Neuronal stem cell (in vitro differentiated cells): ENCODE measurements around the gene KRT85.

Source experiments
- DNase-seq: peaks from one replicate; pipeline ENCODE4 v3.0.0-alpha.2; 2013; ENCODE audit warnings: low spot score
- H2AFZ ChIP-seq: one replicate; pipeline ENCODE4 v1.6.1; 2013; ENCODE audit warnings: mild to moderate bottlenecking, low read length, inconsistent platforms
- H2AK5ac ChIP-seq: 2 replicates; pipeline ENCODE4 v1.6.1; 2013; ENCODE audit warnings: low read depth, mild to moderate bottlenecking, inconsistent platforms, low read length, moderate library complexity, mixed read lengths
- H2BK120ac ChIP-seq: 2 replicates; pipeline ENCODE4 v1.6.1; 2013; ENCODE audit warnings: low read depth, mild to moderate bottlenecking, inconsistent platforms, low read length, moderate library complexity, mixed read lengths
- H2BK12ac ChIP-seq: one replicate; pipeline ENCODE4 v1.6.1; 2013; ENCODE audit warnings: low read length, inconsistent platforms
- H2BK15ac ChIP-seq: 2 replicates; pipeline ENCODE4 v1.6.1; 2013; ENCODE audit warnings: mild to moderate bottlenecking, low read length, inconsistent platforms, mixed read lengths
- H2BK5ac ChIP-seq: one replicate; pipeline ENCODE4 v1.6.1; 2013; ENCODE audit warnings: inconsistent platforms, mild to moderate bottlenecking, low read length, moderate library complexity
- H3K14ac ChIP-seq: one replicate; pipeline ENCODE4 v1.6.1; 2013; ENCODE audit warnings: low read length, inconsistent platforms
- H3K18ac ChIP-seq: 2 replicates; pipeline ENCODE4 v1.6.1; 2013; ENCODE audit warnings: low read length, inconsistent platforms
- H3K23ac ChIP-seq: 2 replicates; pipeline ENCODE4 v1.6.1; 2013; ENCODE audit warnings: low read depth, mild to moderate bottlenecking, mixed read lengths, low read length, inconsistent platforms; ENCODE audit not compliant: poor library complexity
- H3K27ac ChIP-seq: replicated peaks from 3 replicates; pipeline ENCODE4 v1.5.1; 2013; ENCODE audit warnings: low read length, inconsistent platforms
- H3K27me3 ChIP-seq, 3 experiments: 2 replicates each; pipeline ENCODE4 v1.6.1; 2013; ENCODE audit warnings: low read length in 3 of 3, mild to moderate bottlenecking in 2 of 3, inconsistent platforms in 1 of 3, low read depth in 1 of 3, mixed read lengths in 1 of 3, moderate library complexity in 1 of 3; ENCODE audit not compliant: control insufficient read depth in 3 of 3, insufficient read depth in 3 of 3
- H3K36me3 ChIP-seq, 2 donors: replicated peaks in 1 of 2; 2 replicates each; pipeline ENCODE4 v1.6.1; 2013; ENCODE audit warnings: low read length in 2 of 2; ENCODE audit not compliant: control insufficient read depth in 2 of 2, insufficient read depth in 2 of 2
- H3K4ac ChIP-seq: 2 replicates; pipeline ENCODE4 v1.6.1; 2013; ENCODE audit warnings: inconsistent platforms, mild to moderate bottlenecking, low read length, moderate library complexity
- H3K4me1 ChIP-seq, 2 donors: 1 replicate in 1 of 2; 2 replicates in 1 of 2; pipeline ENCODE4 v1.6.1; 2013; ENCODE audit warnings: low read length in 2 of 2, low read depth in 1 of 2; ENCODE audit not compliant: control insufficient read depth in 2 of 2, insufficient read depth in 1 of 2
- H3K4me2 ChIP-seq: one replicate; pipeline ENCODE4 v1.6.1; 2013; ENCODE audit warnings: mild to moderate bottlenecking, low read length, inconsistent platforms; ENCODE audit not compliant: insufficient read depth, poor library complexity, severe bottlenecking
- H3K4me3 ChIP-seq, 2 donors: 2 replicates each; pipeline ENCODE4 v1.5.1; 2013; ENCODE audit warnings: low read length in 2 of 2, mild to moderate bottlenecking in 2 of 2, inconsistent platforms in 1 of 2, moderate library complexity in 1 of 2
- H3K79me1 ChIP-seq: one replicate; pipeline ENCODE4 v1.6.1; 2013; ENCODE audit warnings: low read depth, mild to moderate bottlenecking, inconsistent platforms, low read length, moderate library complexity
- H3K9ac ChIP-seq: one replicate; pipeline ENCODE4 v1.6.1; 2013; ENCODE audit warnings: mild to moderate bottlenecking, low read depth, low read length, inconsistent platforms; ENCODE audit not compliant: poor library complexity
- H3K9me3 ChIP-seq, 2 donors: replicated peaks in 1 of 2; 2 replicates each; pipeline versions ENCODE3 to v1.6.1; 2013; ENCODE audit warnings: low read length in 2 of 2, mild to moderate bottlenecking in 2 of 2, inconsistent platforms in 1 of 2, low read depth in 1 of 2, mixed read lengths in 1 of 2, moderate library complexity in 1 of 2; ENCODE audit not compliant: control insufficient read depth in 2 of 2, insufficient read depth in 1 of 2
- H4K8ac ChIP-seq: one replicate; pipeline ENCODE4 v1.6.1; 2013; ENCODE audit warnings: low read depth, mild to moderate bottlenecking, inconsistent platforms, low read length, moderate library complexity
- H4K91ac ChIP-seq: one replicate; pipeline ENCODE4 v1.6.1; 2013; ENCODE audit warnings: low read length, low read depth, mild to moderate bottlenecking, inconsistent platforms; ENCODE audit not compliant: poor library complexity
- WGBS, 2 donors: extraction: QIAGEN DNeasy Blood & Tissue Kit; methylation state at CpG; one replicate each; pipeline ENCODE4 v1.1.7; 2013; ENCODE audit warnings: missing lambda C conversion rate in 2 of 2, mixed read lengths in 1 of 2; ENCODE audit not compliant: insufficient read length in 2 of 2, insufficient replicate concordance in 1 of 2; ENCODE audit errors: extremely low coverage in 2 of 2; 5-methylcytosine and 5-hydroxymethylcytosine counted together

Gene KRT85

GRCh38 chr12:52321418-52321817 lies 45.9 kb downstream of the KRT85 start:
- Histone ChIP-seq H2AFZ (no peak overlapping the region), H2BK120ac (no peak overlapping the region), H3K4me1 (peaks cover 0 to 2% of the 10 kb centered on the region in 2 donors), H3K36me3 (no peaks in the 10 kb centered on the region), H2BK12ac (no peak overlapping the region), H3K18ac (peak overlapping the region; percentile 13), H3K27ac (no peak overlapping the region), H3K14ac (no peak overlapping the region), H2AK5ac (peak overlapping the region; percentile 57), H4K8ac (no peak overlapping the region), H3K9ac (no peak overlapping the region), H3K4me2 (no peak overlapping the region), H2BK5ac (no peak overlapping the region), H4K91ac (no peak overlapping the region), H3K4ac (no peak overlapping the region), H3K79me1 (no peaks in the 10 kb centered on the region), H3K23ac (peak overlapping the region; percentile 19), H3K27me3 (peaks cover 0 to 11% (median 0%) of the 10 kb centered on the region in 3 experiments), H3K9me3 (no peaks in the 10 kb centered on the region), H2BK15ac (no peak overlapping the region), H3K4me3 (no peak overlapping the region)
- no CpG with 5 or more reads among the region's 4 CpGs for WGBS, 2 donors
- DNase-seq = no peak

GRCh38 chr12:52320784-52321400 lies 46.4 kb downstream of the KRT85 start, which contains the start of gene KRT83:
KRT83 (minus strand) TSS chr12:52321398; CDS start chr12:52321335, 63 bp downstream.
- Histone ChIP-seq H4K8ac (no peak within 1 kb of the TSS), H2BK15ac (no peak within 1 kb of the TSS), H3K79me1 (no peaks in the 10 kb centered on the region), H3K23ac (peak within 1 kb of the TSS; percentile 19), H3K4me2 (no peak within 1 kb of the TSS), H3K4me1 (peaks cover 0 to 2% of the 10 kb centered on the region in 2 donors), H2AFZ (no peak within 1 kb of the TSS), H2BK12ac (no peak within 1 kb of the TSS), H3K4me3 (no peak within 1 kb of the TSS), H3K36me3 (no peaks in the 10 kb centered on the region), H3K27ac (no peak within 1 kb of the TSS), H2BK120ac (no peak within 1 kb of the TSS), H4K91ac (no peak within 1 kb of the TSS), H3K18ac (peak within 1 kb of the TSS; percentile 13), H3K9ac (no peak within 1 kb of the TSS), H3K4ac (no peak within 1 kb of the TSS), H3K9me3 (no peaks in the 10 kb centered on the region), H2AK5ac (peak within 1 kb of the TSS; percentile 57), H3K14ac (no peak within 1 kb of the TSS), H3K27me3 (peaks cover 0 to 11% (median 0%) of the 10 kb centered on the region in 3 experiments), H2BK5ac (no peak within 1 kb of the TSS)
- whole genome bisulfite sequencing, 2 donors = no CpG with 5 or more reads among the region's 35 CpGs
- DNase-seq = no peak

- no peak overlapping the region for H3K23ac ChIP-seq
- no peaks in the 10 kb centered on the region for H3K9me3 ChIP-seq
- H3K18ac ChIP-seq = no peak overlapping the region
- H2AFZ ChIP-seq = no peak overlapping the region
- no peak overlapping the region for H3K14ac ChIP-seq
- H3K4me2 ChIP-seq = no peak overlapping the region
- H3K4me3 ChIP-seq = no peak overlapping the region
- no peak overlapping the region for H3K27ac ChIP-seq
- H4K91ac ChIP-seq = no peak overlapping the region
- H3K9ac ChIP-seq = no peak overlapping the region
- peaks cover 0 to 12% (median 0%) of the 10 kb centered on the region in 3 experiments for H3K27me3 ChIP-seq
- H3K36me3 ChIP-seq = no peaks in the 10 kb centered on the region
- no peaks in the 10 kb centered on the region for H3K79me1 ChIP-seq
- no peak overlapping the region for H2BK15ac ChIP-seq
- H2BK120ac ChIP-seq = no peak overlapping the region
- peaks cover 0 to 2% of the 10 kb centered on the region in 2 donors for H3K4me1 ChIP-seq
- no peak overlapping the region for H2BK12ac ChIP-seq
- no CpG with 5 or more reads among the region's 11 CpGs for WGBS, 2 donors
- no peak for DNase-seq
- H2BK5ac ChIP-seq = no peak overlapping the region
- no peak overlapping the region for H3K4ac ChIP-seq
- no peak overlapping the region for H4K8ac ChIP-seq
- H2AK5ac ChIP-seq = no peak overlapping the region
These were observed 48.2 kb downstream of the KRT85 start for GRCh38 chr12:52319097-52319496.

- H3K18ac ChIP-seq = no peak overlapping the region
- H3K79me1 ChIP-seq = no peaks in the 10 kb centered on the region
- WGBS, 2 donors = no CpG with 5 or more reads among the region's 11 CpGs
- H3K27me3 ChIP-seq = peaks cover 0 to 12% (median 0%) of the 10 kb centered on the region in 3 experiments
- no peak overlapping the region for H3K4me2 ChIP-seq
- no peaks in the 10 kb centered on the region for H3K4me1 ChIP-seq
- no peak overlapping the region for H2AFZ ChIP-seq
- H4K91ac ChIP-seq = no peak overlapping the region
- no peaks in the 10 kb centered on the region for H3K9me3 ChIP-seq
- no peak overlapping the region for H3K4ac ChIP-seq
- no peak overlapping the region for H3K14ac ChIP-seq
- DNase-seq = no peak
- H2BK5ac ChIP-seq = no peak overlapping the region
- H2BK120ac ChIP-seq = no peak overlapping the region
- no peaks in the 10 kb centered on the region for H3K36me3 ChIP-seq
- no peak overlapping the region for H3K4me3 ChIP-seq
- H2AK5ac ChIP-seq = no peak overlapping the region
- H3K9ac ChIP-seq = no peak overlapping the region
- no peak overlapping the region for H3K23ac ChIP-seq
- H3K27ac ChIP-seq = no peak overlapping the region
- H2BK12ac ChIP-seq = no peak overlapping the region
- H2BK15ac ChIP-seq = no peak overlapping the region
- H4K8ac ChIP-seq = no peak overlapping the region
These were observed 48.9 kb downstream of the KRT85 start for GRCh38 chr12:52318241-52318990.
